ENCODE data around the gene KCNQ5.

Gene KCNQ5

DNA sequence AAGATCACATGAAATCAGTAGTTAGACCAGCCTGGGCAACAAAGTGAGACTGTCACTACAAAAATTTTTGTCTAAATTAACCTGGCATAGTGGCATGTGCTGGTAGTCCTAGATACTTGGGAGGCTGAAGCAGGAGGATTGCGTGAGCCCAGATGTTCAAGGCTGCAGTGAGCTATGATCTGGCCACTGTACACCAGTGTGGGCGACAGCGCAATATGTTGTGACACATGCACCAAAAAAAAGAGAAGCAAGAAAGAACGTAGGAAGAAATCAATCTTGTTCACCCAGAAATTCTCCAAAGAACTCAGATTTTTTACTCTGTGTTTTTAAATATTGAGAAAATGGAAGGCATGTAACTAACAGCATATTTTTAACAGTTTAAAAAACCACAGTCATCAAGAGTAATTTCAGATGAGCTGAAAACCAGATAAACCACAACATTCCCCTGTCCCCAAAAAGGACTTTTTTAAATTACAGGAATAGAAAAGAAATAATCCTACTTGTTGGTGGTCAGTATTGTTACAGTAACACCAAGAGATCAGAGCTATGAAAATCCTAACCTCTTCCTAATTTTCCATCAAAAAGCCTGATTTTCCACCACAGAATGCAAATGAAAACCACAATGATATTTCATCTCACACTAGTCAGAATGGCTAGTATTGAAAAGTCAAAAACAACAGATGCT, 363.3 kb downstream of the KCNQ5 start:
- Histone ChIP-seq H3K36me3 (ENCODE audit: control insufficient read depth in 2 of 2, insufficient read depth in 2 of 2, low read length in 2 of 2) (no peaks in the 10 kb centered on the region), H3K4me1 (ENCODE audit: control insufficient read depth in 2 of 2, insufficient read depth in 2 of 2, low read length in 2 of 2) (no peaks in the 10 kb centered on the region), H3K4me3 (ENCODE audit: low read length in 2 of 2) (no peak overlapping the region), H3K9ac (ENCODE audit: low read depth in 1 of 2, low read length in 2 of 2) (no peak overlapping the region), H3K27me3 (ENCODE audit: control insufficient read depth in 2 of 2, insufficient read depth in 2 of 2, low read length in 2 of 2) (no peaks in the 10 kb centered on the region), H3K9me3 (ENCODE audit: control insufficient read depth in 2 of 2, low read length in 2 of 2) (no peaks in the 10 kb centered on the region), H3K27ac (ENCODE audit: low read depth in 2 of 2, low read length in 2 of 2) (no peak overlapping the region)

DNA sequence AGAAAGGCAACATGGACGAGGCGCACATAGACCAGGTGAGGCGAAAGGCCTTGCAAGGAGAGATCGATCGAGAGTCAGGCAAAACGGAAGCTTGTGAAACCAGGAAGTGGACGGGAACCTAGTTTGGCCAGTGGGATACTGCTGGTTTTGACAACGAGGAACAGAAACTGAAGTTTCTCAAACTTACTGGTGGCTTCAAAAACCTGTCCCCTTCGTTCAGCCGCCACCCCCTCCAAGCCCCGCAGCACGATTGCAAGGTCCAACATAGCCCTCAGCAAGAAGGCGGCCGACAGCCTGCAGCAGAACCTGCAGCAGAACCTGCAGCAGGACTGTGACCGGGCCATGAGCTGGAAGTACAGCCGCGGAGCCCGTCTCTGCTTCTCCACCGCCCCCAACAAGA, 365.4 kb downstream of the KCNQ5 start:
- Histone ChIP-seq H3K4me1 (ENCODE audit: control insufficient read depth in 2 of 2, insufficient read depth in 2 of 2, low read length in 2 of 2) (no peaks in the 10 kb centered on the region), H3K4me3 (ENCODE audit: low read length in 2 of 2) (no peak overlapping the region), H3K27me3 (ENCODE audit: control insufficient read depth in 2 of 2, insufficient read depth in 2 of 2, low read length in 2 of 2) (no peaks in the 10 kb centered on the region), H3K9ac (ENCODE audit: low read depth in 1 of 2, low read length in 2 of 2) (no peak overlapping the region), H3K36me3 (ENCODE audit: control insufficient read depth in 2 of 2, insufficient read depth in 2 of 2, low read length in 2 of 2) (no peaks in the 10 kb centered on the region), H3K27ac (ENCODE audit: low read depth in 2 of 2, low read length in 2 of 2) (no peak overlapping the region), H3K9me3 (ENCODE audit: control insufficient read depth in 2 of 2, low read length in 2 of 2) (no peaks in the 10 kb centered on the region)

DNA sequence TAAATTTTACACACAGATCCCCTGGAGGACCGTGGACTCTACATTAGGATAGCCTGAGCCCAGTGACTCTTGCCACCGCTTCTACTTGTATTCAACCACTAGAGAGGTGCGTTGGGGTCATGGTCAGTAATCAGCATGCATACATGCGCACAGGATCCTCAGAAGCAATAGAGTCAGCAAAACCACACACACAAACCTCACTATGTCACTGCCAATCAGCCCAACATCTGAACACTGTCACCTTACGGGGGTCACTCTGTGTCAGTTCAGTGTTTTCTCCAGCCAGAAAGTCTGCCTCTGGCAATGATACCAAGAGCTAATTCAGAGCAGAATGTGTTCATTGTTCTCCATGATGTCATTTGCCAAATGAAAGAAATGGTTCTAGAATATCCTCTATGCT, 378.1 kb downstream of the KCNQ5 start:
- Histone ChIP-seq H3K4me3 (ENCODE audit: low read length in 2 of 2) (no peak overlapping the region), H3K4me1 (ENCODE audit: control insufficient read depth in 2 of 2, insufficient read depth in 2 of 2, low read length in 2 of 2) (no peaks in the 10 kb centered on the region), H3K27ac (ENCODE audit: low read depth in 2 of 2, low read length in 2 of 2) (no peak overlapping the region), H3K9me3 (ENCODE audit: control insufficient read depth in 2 of 2, low read length in 2 of 2) (no peaks in the 10 kb centered on the region), H3K9ac (ENCODE audit: low read depth in 1 of 2, low read length in 2 of 2) (no peak overlapping the region), H3K27me3 (ENCODE audit: control insufficient read depth in 2 of 2, insufficient read depth in 2 of 2, low read length in 2 of 2) (no peaks in the 10 kb centered on the region), H3K36me3 (ENCODE audit: control insufficient read depth in 2 of 2, insufficient read depth in 2 of 2, low read length in 2 of 2) (no peaks in the 10 kb centered on the region)

DNA sequence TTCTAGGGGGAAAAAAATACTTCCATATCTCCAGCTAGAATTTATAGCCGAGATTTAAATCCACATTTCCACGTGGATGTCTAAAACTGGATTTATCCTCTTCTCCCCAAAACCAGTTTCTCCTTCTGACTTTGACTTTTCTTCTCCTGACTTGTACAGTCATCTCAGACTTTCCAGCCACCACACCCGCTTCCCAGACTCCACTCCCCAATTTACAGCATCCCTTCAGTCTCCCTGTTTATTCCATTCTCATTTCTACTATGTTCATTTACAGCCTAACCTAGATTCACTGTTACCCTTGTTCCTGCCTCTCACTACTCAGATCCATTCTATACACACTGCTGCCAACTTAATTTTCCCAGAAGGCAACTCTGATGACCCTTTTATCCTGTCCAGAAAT, 378.6 kb downstream of the KCNQ5 start:
- no peak overlapping the region for H3K9ac ChIP-seq (ENCODE audit: low read depth in 1 of 2, low read length in 2 of 2)
- H3K9me3 ChIP-seq (ENCODE audit: control insufficient read depth in 2 of 2, low read length in 2 of 2): no peaks in the 10 kb centered on the region
- no peak overlapping the region for H3K27ac ChIP-seq (ENCODE audit: low read depth in 2 of 2, low read length in 2 of 2)
- no peaks in the 10 kb centered on the region for H3K36me3 ChIP-seq (ENCODE audit: control insufficient read depth in 2 of 2, insufficient read depth in 2 of 2, low read length in 2 of 2)
- H3K4me1 ChIP-seq (ENCODE audit: control insufficient read depth in 2 of 2, insufficient read depth in 2 of 2, low read length in 2 of 2): no peaks in the 10 kb centered on the region
- no peaks in the 10 kb centered on the region for H3K27me3 ChIP-seq (ENCODE audit: control insufficient read depth in 2 of 2, insufficient read depth in 2 of 2, low read length in 2 of 2)
- H3K4me3 ChIP-seq (ENCODE audit: low read length in 2 of 2): no peak overlapping the region

DNA sequence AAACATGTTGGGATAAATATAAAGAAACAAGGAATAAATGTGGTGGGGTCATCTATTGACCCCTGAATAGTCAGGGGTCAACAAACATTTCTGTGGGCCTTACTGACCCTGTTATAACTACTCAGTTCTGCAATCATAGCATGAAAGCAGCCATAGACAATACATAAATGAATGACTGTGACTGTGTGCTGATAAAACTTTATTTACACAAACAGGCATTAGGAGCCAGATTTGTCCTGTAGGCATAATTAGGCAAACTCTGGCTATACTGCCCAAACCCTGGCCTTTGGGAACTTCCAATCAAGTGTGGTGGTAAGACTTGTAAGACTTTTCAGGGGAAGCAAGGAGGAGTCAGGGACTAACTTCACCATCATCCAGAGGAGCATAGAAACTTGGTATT, 380.7 kb downstream of the KCNQ5 start:
- Histone ChIP-seq H3K9me3 (ENCODE audit: control insufficient read depth in 2 of 2, low read length in 2 of 2) (no peaks in the 10 kb centered on the region), H3K36me3 (ENCODE audit: control insufficient read depth in 2 of 2, insufficient read depth in 2 of 2, low read length in 2 of 2) (no peaks in the 10 kb centered on the region), H3K9ac (ENCODE audit: low read depth in 1 of 2, low read length in 2 of 2) (no peak overlapping the region), H3K4me1 (ENCODE audit: control insufficient read depth in 2 of 2, insufficient read depth in 2 of 2, low read length in 2 of 2) (no peaks in the 10 kb centered on the region), H3K4me3 (ENCODE audit: low read length in 2 of 2) (no peak overlapping the region), H3K27me3 (ENCODE audit: control insufficient read depth in 2 of 2, insufficient read depth in 2 of 2, low read length in 2 of 2) (no peaks in the 10 kb centered on the region), H3K27ac (ENCODE audit: low read depth in 2 of 2, low read length in 2 of 2) (no peak overlapping the region)

DNA sequence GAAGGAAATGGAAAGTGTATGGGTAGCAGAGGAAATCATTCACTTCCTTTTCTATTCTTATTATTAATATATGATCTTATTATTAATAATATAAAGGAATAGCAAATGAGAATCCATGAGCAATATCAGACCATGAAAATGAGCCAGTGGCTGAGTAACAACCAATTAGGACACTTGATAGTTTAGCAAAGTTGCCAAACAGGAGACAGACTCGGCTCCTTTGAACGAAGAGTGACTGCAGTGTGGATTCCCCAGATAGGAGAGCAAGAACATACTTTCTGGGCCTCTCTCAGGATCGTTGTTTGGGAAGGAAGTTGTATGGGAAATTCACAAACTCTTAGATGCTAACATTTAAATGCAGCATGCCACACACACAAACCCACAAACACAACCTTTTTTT, 381.4 kb downstream of the KCNQ5 start:
- Histone ChIP-seq H3K9me3 (ENCODE audit: control insufficient read depth in 2 of 2, low read length in 2 of 2) (no peaks in the 10 kb centered on the region), H3K4me1 (ENCODE audit: control insufficient read depth in 2 of 2, insufficient read depth in 2 of 2, low read length in 2 of 2) (no peaks in the 10 kb centered on the region), H3K4me3 (ENCODE audit: low read length in 2 of 2) (no peak overlapping the region), H3K27ac (ENCODE audit: low read depth in 2 of 2, low read length in 2 of 2) (no peak overlapping the region), H3K27me3 (ENCODE audit: control insufficient read depth in 2 of 2, insufficient read depth in 2 of 2, low read length in 2 of 2) (no peaks in the 10 kb centered on the region), H3K9ac (ENCODE audit: low read depth in 1 of 2, low read length in 2 of 2) (no peak overlapping the region), H3K36me3 (ENCODE audit: control insufficient read depth in 2 of 2, insufficient read depth in 2 of 2, low read length in 2 of 2) (no peaks in the 10 kb centered on the region)

DNA sequence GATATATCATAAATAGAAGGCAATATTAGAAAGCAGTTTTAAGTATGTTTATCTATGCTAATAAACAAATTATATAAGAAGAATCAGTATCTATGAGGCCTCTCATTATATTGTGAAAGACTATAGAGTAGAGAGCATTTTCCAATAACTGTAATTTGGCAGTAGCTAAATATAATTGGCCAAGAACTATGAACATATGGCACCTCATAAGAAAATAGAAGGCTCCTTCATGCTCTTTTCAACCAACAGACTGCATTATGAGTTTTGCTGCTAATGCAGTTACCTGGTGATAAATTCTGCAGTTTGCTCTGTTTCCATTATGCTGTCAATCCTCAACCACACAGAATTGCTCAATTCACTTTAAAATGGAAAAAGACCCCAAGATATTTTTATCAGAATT, 382.4 kb downstream of the KCNQ5 start:
- H3K9me3 ChIP-seq (ENCODE audit: control insufficient read depth in 2 of 2, low read length in 2 of 2): no peaks in the 10 kb centered on the region
- H3K4me1 ChIP-seq (ENCODE audit: control insufficient read depth in 2 of 2, insufficient read depth in 2 of 2, low read length in 2 of 2): no peaks in the 10 kb centered on the region
- no peaks in the 10 kb centered on the region for H3K36me3 ChIP-seq (ENCODE audit: control insufficient read depth in 2 of 2, insufficient read depth in 2 of 2, low read length in 2 of 2)
- no peak overlapping the region for H3K9ac ChIP-seq (ENCODE audit: low read depth in 1 of 2, low read length in 2 of 2)
- H3K4me3 ChIP-seq (ENCODE audit: low read length in 2 of 2): no peak overlapping the region
- no peak overlapping the region for H3K27ac ChIP-seq (ENCODE audit: low read depth in 2 of 2, low read length in 2 of 2)
- no peaks in the 10 kb centered on the region for H3K27me3 ChIP-seq (ENCODE audit: control insufficient read depth in 2 of 2, insufficient read depth in 2 of 2, low read length in 2 of 2)

DNA sequence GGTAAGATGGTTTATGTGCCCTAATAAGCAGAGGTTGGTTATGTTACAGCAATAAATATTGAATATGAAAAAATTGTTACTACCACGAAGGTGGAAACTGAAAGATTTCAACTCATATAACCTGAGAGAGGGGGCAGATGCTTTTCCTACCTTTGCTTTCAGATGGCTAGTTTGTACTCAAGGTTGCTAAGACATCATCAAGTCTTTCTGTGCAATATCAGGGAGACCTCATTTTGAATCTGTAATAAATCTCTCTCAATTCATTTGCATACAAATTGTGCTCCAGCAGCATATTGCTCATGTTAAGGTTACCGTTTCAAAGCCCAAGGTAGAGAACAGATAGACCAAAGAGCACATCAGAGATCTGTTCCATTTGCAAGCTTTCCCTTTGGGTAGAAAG, 383.0 kb downstream of the KCNQ5 start:
- Histone ChIP-seq H3K9me3 (ENCODE audit: control insufficient read depth in 2 of 2, low read length in 2 of 2) (no peaks in the 10 kb centered on the region), H3K4me1 (ENCODE audit: control insufficient read depth in 2 of 2, insufficient read depth in 2 of 2, low read length in 2 of 2) (no peaks in the 10 kb centered on the region), H3K27ac (ENCODE audit: low read depth in 2 of 2, low read length in 2 of 2) (no peak overlapping the region), H3K4me3 (ENCODE audit: low read length in 2 of 2) (no peak overlapping the region), H3K27me3 (ENCODE audit: control insufficient read depth in 2 of 2, insufficient read depth in 2 of 2, low read length in 2 of 2) (no peaks in the 10 kb centered on the region), H3K36me3 (ENCODE audit: control insufficient read depth in 2 of 2, insufficient read depth in 2 of 2, low read length in 2 of 2) (no peaks in the 10 kb centered on the region), H3K9ac (ENCODE audit: low read depth in 1 of 2, low read length in 2 of 2) (no peak overlapping the region)

DNA sequence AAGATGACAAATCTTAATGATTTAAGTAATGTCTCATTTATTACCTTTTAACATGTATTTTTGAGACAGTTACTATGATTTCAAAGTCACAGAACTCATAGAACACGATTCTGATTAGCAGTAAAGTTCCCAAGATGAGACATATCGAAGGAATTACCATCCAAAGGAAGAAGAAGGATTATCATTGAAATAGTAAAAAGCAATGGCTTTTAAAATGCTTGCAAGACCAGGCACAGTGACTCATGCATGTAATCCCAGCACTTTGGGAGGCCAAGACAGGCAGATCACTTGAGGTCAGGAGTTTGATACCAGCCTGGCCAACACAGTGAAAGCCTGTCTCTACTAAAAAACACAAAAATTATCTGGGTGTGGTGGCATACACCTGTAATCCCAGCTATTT, 384.3 kb downstream of the KCNQ5 start:
- H3K9ac ChIP-seq (ENCODE audit: low read depth in 1 of 2, low read length in 2 of 2): no peak overlapping the region
- H3K9me3 ChIP-seq (ENCODE audit: control insufficient read depth in 2 of 2, low read length in 2 of 2): no peaks in the 10 kb centered on the region
- no peak overlapping the region for H3K4me3 ChIP-seq (ENCODE audit: low read length in 2 of 2)
- H3K4me1 ChIP-seq (ENCODE audit: control insufficient read depth in 2 of 2, insufficient read depth in 2 of 2, low read length in 2 of 2): no peaks in the 10 kb centered on the region
- no peak overlapping the region for H3K27ac ChIP-seq (ENCODE audit: low read depth in 2 of 2, low read length in 2 of 2)
- no peaks in the 10 kb centered on the region for H3K27me3 ChIP-seq (ENCODE audit: control insufficient read depth in 2 of 2, insufficient read depth in 2 of 2, low read length in 2 of 2)
- no peaks in the 10 kb centered on the region for H3K36me3 ChIP-seq (ENCODE audit: control insufficient read depth in 2 of 2, insufficient read depth in 2 of 2, low read length in 2 of 2)

DNA sequence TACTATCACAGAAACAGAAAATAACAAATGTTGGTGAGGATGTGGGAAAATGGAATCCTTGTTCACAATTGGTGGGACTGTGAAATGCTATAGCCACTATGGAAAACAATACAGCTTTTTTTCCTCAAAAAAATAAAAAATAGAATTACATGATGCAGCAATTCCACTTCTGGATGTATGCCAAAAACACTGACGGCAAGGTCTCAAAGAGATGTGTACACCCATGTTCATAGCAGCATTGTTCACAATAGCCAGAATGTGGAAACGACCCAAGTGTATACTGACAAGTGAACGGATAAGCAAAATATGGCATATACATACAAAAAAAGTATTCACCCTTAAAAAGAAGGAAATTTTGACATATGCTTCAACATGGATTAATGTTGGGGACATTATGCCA, 390.1 kb downstream of the KCNQ5 start:
- H3K36me3 ChIP-seq (ENCODE audit: control insufficient read depth in 2 of 2, insufficient read depth in 2 of 2, low read length in 2 of 2): no peaks in the 10 kb centered on the region
- H3K9ac ChIP-seq (ENCODE audit: low read depth in 1 of 2, low read length in 2 of 2): no peak overlapping the region
- H3K27me3 ChIP-seq (ENCODE audit: control insufficient read depth in 2 of 2, insufficient read depth in 2 of 2, low read length in 2 of 2): no peaks in the 10 kb centered on the region
- no peak overlapping the region for H3K27ac ChIP-seq (ENCODE audit: low read depth in 2 of 2, low read length in 2 of 2)
- no peaks in the 10 kb centered on the region for H3K9me3 ChIP-seq (ENCODE audit: control insufficient read depth in 2 of 2, low read length in 2 of 2)
- no peak overlapping the region for H3K4me3 ChIP-seq (ENCODE audit: low read length in 2 of 2)
- H3K4me1 ChIP-seq (ENCODE audit: control insufficient read depth in 2 of 2, insufficient read depth in 2 of 2, low read length in 2 of 2): no peaks in the 10 kb centered on the region

DNA sequence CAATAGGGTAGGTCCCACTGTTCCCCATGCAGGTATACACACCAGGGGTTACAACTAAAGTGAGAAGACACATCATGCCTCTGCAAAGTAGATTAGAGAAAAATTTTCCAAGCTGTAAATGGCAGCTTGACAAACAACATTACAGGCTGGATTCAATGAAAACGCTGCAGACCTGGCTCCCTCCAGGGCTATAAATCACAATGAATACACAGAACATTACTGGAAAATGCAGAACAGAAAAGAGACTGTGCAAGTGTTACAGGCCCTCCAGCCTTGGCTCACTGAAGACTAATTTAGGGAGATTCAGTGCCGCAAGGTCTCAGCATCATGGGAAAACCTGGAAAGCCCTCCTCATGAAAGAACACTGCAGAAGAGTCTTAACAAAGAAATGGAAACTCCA, 395.6 kb downstream of the KCNQ5 start:
- H3K4me1 ChIP-seq (ENCODE audit: control insufficient read depth in 2 of 2, insufficient read depth in 2 of 2, low read length in 2 of 2): no peaks in the 10 kb centered on the region
- no peak overlapping the region for H3K27ac ChIP-seq (ENCODE audit: low read depth in 2 of 2, low read length in 2 of 2)
- H3K27me3 ChIP-seq (ENCODE audit: control insufficient read depth in 2 of 2, insufficient read depth in 2 of 2, low read length in 2 of 2): no peaks in the 10 kb centered on the region
- H3K9ac ChIP-seq (ENCODE audit: low read depth in 1 of 2, low read length in 2 of 2): no peak overlapping the region
- H3K9me3 ChIP-seq (ENCODE audit: control insufficient read depth in 2 of 2, low read length in 2 of 2): no peaks in the 10 kb centered on the region
- no peak overlapping the region for H3K4me3 ChIP-seq (ENCODE audit: low read length in 2 of 2)
- no peaks in the 10 kb centered on the region for H3K36me3 ChIP-seq (ENCODE audit: control insufficient read depth in 2 of 2, insufficient read depth in 2 of 2, low read length in 2 of 2)
